ENCODE data around the gene CAV2.

GRCh38 chr7:116497708-116498107 is 1.8 kb upstream of the CAV2 start:
- no peak for TF ChIP-seq CTCF (IDR thresholded peaks at IDR 0.05 in 8 of 11, conservative IDR thresholded peaks at IDR 0.05 in 3 of 11)
- TF ChIP-seq POLR2A (IDR thresholded peaks at IDR 0.05) = no peak

Data from spleen (tissue), 7 donors.